ENCODE data around the gene JTB. TPM values are rescaled to one million over a fixed set of nuclear protein-coding genes. Genes with fewer than 3 reads are reported as not detected.
A peak's percentile ranks its signal among the peaks of the same experiment; 100 is the strongest.
"Not testable (repeated sequence)": the region's sequence is repeated elsewhere in the genome, so short reads cannot be mapped to it uniquely, and the experiment has no call there.

Gene JTB
- 125 TPM for total RNA-seq

DNA sequence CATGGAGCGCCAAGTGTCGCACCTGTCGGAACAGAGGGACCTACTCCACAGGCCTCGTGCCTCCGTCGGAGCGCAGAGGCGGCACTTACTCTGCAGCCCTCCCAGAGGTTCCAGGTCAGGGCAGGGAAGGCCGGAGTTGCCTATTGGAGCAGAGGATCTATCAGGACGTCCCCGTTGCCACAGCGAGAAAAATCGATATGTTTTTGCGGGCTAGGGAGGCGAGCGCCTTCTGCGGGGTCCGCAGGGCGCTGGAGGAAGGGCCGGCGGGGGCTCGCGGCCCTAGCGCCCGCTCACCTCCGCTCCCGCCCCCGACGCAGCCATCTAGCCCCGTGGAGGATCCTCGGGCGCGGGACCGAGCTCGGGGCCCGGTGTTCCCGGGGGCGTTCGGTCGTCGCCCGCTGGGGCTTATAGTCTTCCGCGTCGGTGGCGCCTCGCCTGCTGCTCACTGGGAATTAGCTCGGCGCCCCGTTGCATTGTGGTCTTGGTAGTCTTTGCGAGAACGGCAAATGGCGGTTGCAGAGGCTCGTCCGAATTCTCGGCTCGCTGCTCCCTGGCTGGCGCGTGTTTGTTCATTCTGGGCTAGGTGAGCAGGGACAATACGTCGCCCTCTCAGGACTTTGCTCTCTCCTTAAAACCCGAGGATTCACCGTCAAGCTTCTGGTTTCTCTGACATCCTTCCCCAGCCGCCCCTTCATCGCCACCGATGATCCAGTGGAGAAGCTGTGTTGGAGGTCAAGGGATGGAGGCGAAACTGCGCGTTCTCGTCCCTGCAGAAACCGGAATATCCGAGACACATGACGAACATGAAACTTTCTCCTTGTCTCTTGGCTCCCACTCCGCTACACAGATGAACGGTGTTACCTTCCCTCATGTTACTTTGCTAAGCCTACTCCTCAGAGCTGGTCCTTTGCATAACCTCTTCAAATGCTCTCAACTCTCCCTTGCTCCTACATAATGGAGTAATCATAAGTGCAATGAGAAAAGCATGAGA is at the start of gene JTB:
TSS of gene JTB (minus strand) at position 425 of the 991 bp plus-strand sequence. CDS start at position 3, 422 bp downstream.
- DNase-seq: peak; percentile 94

DNA sequence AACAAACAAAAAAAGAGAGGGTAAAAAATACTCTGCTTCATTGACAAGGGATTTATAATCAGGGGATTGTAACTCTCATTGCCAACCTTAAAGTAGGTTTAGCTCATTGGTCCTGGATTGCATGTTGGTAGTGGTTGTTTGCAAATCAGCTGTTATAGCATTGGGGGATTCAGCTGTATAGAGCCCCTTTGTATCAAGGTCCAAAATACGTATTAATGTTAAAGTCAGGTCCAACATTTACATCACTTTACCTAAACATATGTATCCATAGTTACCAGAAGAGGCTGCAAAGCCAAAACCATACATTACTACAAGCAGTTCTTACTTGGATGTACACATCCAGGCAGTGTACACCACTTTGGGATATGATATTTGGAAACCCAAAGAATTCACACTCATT is 42.5 kb upstream of the JTB start:
- no peak for DNase-seq

DNA sequence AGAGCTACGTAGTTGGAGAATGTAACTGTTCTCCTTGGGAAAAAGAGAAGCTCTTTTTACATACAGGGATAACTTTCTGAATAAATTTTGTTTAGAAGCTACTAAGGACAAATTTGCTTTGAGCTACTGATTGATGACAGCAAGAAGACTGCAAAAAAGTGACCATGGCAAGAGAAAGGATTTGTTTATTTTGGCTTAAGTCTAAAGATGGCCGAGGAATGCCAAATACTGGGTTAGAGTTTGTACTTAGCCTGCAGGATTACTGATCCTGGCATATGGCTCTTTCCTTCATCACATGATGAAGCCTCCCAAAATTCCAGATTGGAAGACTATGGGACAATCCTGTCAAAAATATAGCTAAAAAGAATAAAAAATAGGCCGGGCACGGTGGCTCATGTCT is 41.8 kb upstream of the JTB start:
- DNase-seq: no peak

DNA sequence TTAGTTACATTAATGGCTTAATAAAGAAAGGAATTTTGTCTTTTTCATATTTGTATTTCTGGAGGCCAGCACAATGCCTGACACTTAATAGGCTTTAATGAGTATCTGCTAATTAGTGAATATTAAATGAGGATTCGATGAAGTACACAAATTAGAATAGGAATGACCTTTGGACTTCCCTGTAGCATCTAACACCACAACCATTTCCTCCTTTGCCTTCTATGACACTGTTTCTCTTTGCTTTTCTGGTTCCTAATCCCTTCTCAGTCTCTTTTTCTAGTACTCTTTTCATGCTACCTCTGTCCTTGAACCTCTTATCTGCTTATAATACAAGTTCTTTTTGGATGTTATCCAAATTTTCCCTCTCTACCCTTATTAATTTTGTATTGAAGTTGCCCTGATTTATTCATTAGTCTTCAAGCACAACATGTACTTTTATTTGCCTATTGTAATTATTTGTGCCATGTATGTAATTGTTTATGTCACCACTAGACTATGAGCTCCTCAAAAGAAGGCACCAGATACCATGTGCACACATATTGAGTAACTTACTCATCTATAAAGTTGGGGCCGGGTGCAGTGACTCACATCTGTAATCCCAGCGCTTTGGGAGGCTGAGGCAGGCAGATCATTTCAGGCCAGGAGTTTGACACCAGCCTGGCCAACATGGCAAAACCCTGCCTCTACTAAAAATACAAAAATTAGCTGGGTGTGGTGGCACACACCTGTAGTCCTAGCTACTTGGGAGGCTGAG is 36.9 kb upstream of the JTB start:
- DNase-seq: no peak

DNA sequence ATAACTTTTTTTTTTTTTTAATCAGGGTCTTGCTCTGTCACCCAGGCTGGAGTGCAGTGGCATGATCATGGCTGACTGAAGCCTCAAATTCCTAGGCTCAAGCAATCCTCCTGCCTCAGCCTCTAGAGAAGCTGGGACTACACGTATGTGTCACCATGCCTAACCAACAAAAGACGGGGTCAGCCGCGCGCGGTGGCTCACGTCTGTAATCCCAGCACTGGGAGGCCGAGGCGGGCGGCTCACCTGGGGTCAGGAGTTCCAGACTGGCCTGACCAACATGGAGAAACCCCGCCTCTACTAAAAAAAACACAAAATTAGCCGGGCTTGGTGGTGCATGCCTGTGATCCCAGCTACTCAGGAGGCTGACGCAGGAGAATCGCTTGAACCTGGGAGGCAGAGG is 35.1 kb upstream of the JTB start:
- not testable (repeated sequence) for DNase-seq

DNA sequence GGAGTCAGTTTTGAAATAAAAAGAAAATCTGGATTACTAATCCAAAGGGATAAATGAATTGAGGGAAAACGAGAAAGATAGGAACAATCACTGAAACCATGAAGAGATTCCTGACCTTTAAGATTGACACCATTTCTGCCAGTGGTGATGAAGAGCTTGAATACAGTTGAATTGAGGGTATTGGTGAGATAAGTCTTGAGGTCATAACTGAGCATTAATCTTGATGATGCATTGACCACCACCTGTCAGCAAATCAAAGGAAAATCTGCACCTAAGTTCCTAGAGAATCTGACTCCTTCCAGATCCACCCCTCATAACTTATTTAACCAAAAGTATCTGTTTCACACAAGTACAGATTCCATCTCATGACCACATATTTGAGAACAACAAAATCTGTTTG is 34.7 kb upstream of the JTB start:
- DNase-seq: no peak

DNA sequence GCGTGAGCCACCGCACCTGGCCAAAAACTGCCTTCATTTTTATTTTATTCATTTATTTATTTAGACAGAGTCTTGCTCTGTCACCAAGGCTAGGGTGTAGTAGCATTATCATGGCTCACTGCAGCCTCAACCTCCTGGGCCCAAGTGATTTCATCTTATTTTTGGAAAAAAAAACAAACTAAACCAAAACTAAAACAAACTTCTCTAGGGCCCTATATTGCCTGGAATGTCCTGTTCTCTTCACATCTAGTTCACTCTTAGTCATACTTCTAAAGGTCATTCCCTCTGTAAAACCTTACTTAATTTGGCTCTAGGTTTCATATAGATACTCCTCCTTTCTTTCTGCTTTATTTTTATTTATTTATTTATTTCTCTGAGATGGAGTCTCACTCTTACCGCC is 28.7 kb upstream of the JTB start:
- no peak for DNase-seq

DNA sequence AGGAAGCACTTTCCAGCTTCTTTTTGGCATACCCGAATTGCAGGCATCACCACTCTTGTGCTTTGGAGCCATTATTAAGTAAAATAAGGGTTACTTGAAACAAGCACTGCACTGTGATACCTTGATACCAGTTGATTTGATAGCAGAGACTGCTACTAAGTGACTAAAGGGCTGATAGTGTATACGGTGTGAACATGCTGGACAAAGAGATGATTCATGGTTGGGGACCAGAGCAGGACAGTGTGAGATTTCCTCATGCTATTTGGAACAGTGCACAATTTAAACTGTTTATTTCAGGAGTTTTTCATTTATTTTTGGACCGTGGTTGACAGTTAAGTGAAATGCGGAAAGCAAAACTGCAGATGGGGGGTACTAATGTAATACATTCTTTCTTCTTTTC is 22.9 kb upstream of the JTB start:
- no peak for DNase-seq

DNA sequence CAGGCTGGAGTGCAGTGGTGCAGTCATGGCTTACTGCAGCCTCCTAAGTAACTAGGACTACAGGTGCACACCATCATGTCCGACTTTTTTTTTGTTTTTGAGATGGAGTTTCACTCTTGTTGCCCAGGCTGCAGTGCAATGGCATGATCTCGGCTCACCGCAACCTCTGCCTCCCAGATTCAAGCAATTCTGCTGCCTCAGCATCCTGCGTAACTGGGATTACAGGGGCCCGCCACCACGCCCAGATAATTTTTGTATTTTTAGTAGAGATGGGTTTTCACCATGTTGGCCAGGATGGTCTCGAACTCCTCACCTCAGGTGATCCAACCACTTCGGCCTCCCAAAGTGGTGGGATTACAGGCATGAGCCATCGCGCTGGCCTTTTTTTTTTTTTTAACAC is 19.4 kb upstream of the JTB start:
- DNase-seq: not testable (repeated sequence)

DNA sequence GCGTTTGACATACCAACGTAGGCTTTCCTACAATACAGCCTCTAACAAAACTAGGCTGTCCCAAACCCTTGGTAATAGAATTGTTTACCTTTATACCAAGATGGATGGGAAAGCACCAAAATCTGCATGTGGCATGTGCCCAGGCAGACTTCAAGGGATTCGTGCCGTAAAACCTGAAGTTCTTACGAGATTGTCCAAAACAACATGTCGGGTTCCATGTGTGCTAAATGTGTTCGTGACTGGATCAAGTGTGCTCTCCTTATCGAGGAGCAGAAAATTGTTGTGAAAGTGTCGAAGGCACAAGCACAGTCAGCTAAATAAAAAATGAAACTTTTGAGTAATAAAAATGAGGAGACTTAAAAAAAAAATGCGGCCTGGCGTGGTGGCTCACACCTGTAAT is 18.2 kb upstream of the JTB start:
- no peak for DNase-seq

DNA sequence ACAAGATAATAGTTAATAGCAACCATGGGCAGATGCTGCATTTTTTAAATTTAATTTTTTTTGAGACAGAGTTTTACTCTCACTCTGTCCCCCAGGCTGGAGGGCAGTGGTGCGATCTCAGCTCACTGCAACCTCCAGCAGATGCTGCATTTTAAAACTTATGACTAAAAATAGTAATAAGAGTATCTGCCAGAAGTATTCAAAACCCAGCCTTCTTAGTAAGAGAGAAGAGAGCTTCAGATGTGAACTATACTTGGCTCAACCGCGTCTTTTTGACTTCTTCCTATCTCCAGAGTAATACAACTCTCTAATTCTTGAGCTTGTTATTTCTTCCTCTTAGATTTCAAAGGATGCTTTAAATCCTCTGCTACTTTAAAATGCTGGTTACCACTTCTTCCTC is 17.7 kb upstream of the JTB start:
- DNase-seq: no peak

DNA sequence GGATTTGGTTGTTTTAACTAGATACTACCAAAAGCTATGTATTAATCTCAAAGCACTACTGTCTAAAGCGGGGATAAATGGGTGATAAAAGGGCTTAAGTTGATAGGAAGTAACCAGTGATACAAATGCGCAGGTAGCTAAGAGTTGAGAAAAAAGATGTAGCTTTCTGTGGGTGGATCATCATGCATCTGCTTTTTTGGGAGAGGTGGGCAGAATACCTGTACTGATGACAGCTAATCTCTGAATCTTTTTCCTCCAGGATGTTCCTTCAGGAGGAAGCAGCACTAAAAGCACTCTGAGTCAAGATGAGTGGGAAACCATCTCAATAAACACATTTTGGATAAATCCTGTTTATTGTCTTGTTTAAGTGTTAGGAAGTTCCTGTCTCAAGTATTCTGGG is 14.3 kb upstream of the JTB start:
- no peak for DNase-seq

DNA sequence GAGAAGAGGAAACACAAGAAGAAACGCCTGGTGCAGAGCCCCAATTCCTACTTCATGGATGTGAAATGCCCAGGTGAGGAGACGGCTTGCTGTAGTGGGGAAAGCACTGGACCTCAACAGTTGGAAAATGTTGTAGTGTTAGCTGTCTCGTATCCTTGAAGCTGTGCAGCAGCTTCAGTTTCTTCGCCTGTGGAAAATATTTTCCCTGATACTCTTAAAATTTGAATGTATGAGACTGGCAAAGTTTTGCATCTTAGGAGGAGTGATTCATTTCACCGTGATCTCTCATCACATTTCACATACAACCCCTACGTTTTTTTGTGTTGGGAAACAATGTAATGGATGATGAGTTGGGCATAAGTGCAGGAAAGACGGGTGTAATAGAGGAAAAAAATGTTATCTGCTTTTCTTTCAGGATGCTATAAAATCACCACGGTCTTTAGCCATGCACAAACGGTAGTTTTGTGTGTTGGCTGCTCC is 13.7 kb upstream of the JTB start:
- no peak for DNase-seq

DNA sequence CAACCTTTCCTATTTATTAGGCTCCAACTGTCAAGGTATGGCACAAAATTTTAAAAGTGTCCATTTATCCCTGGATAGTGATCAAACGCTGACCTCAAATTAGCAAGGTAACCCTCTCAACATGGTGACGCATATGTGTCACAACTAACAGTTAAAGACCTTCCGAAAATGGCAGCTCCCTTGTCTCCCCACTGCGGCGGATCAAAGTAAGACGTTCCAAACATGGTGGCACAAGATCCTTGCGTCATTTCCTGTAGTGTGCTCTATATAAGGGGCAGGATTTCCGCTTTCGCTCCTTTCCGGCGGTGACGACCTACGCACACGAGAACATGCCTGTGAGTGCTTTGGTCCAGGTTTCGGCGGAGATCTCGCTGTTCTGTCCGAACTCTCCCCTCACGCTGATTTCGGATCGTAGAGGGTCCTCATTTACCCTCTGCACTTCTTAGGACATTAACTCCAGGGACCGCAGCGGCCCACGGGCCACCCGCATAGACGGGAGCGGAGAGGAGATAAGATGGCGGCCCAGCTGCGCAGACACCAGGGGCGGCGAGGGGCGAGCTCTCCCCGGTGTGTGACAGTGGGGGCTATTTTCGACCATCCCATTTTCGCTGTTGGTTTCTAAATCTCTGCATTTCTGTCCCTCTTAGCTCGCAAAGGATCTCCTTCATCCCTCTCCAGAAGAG is 13.1 kb upstream of the JTB start, which contains the start of gene RPS27:
TSS of gene RPS27 (plus strand) at position 295 of the 683 bp plus-strand sequence. CDS start at position 330, 35 bp downstream.
- DNase-seq: peak; percentile 99

DNA sequence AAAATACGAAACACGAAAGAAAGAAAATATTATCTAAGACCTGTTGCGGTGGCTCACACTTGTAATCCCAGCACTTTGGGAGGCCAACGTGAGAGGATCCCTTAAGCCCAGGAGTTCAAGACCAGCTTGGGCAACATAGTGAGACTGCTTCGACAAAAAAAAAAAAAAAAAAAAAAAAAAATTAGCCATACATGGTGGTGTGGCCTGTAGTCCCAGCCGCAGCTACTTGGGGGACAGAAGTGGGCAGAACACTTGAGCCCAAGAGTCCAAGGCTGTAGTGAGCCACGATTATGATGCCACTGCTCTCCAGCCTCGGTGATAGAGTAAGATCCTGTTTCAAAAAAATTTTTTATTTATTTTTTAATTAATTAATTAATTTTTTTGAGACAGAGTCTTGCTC is 10.1 kb upstream of the JTB start:
- no peak for DNase-seq

DNA sequence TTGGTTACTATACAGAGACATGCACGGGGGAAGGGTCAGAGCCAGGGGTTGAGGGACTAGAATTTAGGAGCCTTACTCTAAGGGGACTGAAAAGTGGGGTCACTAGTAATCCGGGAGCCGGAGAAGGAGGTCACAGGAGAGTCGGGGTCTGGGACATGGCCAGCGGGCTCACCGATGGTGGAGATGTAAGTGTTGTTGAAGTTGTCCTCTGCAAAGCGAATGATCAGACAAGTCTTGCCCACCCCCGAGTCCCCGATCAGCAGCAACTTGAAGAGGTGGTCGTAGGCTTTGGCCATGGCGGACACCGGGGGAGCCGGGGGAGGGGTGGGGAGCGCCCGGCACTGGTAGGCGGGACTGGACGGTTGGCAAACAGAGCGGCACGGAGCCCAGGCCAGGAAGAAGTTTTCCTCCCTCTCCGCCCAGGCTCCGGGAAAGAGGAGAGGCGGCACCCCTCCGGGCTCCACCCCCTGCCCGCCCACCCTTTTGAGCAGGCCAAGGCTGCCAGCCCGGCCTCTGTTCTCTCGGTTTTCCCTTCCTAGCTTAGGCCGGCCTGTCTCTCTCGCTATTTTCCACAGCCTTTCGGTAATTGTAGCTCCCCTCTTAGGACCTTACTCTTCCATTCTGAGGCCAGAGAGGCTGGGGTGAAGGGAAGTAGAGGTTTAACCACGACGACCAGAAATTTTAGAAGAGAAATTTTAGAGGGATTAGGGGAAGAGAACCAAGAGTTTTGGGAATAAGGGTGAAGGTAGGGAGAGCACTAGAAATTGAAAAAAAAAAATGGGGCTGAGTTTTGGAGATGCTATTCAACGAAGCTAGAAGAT is 8.7 kb upstream of the JTB start, which contains the start of gene RAB13:
TSS of gene RAB13 (minus strand) at position 399 of the 821 bp plus-strand sequence. CDS start at position 296, 103 bp downstream.
- peak; percentile 93 for DNase-seq

DNA sequence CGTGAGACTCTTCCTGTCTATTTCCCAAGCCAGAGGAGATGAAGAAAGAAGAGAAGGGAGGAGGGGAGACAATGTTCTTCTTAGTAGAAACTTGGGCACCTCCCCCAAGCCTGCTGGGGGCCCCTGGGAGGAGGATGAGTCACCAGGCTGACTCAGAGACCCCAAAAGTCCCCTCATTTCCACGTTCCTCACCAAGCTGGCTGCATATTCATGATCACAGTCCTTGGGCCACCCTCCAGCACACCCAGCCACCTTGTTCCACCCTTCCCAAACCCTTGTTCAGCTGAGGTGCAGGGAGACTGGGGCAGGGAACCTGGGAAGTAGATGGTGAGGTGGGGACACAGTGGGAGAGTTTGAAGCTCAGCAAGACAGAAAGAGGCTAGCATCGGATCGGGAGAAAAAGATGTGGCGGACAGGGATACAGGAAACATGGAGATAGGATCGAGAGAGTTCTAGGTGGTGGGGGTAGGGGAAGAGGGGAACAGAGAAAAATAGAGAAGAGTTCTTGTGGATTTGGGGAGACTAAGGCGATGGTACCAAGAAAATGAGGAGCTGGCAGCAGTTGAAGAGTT is 8.0 kb upstream of the JTB start:
- peak; percentile 36 for DNase-seq

DNA sequence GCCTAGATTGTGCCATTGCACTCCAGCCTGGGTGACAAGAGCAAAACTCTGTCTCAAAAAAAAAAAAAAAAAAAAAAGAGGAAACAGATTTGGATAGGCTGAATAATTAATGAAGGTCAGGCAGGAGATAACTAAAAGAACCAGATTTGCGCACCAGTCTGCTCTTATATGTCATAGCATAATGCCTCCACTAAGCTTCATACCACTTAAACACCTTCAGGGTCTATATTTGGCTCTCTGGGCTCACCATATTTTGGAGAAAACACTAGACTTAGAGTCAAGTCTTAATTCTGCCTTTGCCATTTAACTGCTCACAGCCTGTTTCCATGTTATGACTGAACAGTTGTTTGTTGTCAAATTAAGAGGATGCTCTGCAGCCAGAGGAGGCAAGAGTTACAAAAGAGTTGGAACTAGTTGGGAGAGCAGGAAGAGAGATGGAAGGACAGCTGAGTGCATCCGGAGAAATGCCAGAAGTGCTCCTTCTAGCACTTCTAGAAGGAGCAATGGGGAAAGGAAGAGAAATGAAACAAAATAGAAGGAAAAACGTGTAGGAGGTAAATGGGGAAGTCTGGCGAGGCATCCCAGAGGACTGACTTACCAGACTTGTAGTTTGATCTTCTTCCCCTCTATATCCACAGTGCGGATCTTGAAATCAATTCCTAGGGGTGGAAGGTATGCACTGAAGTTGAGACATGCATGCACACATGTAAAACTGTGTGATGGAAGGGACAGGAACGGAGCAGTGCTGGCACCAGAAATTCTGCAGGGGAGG is 6.8 kb upstream of the JTB start:
- DNase-seq: no peak

DNA sequence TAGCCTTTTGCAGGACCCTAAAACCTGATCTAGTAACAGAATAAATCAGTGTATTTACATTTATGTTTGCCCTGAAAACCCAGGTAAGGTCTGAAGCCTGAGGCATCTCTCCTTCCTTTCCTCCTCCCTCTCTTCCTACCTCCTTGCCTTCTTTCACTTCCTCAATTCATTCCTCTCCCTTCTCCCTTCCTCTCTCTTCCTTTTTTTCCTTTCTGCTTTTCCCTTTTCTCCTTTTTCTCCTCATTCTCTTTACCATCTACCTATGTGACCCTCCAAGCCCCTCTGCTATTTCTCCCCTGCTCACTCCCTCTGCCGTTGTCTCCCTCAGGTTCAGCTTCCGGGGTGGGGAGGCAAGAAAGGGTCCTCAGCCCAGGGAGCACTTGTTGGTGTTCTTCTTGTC is 4.3 kb upstream of the JTB start:
- DNase-seq: not testable (repeated sequence)

DNA sequence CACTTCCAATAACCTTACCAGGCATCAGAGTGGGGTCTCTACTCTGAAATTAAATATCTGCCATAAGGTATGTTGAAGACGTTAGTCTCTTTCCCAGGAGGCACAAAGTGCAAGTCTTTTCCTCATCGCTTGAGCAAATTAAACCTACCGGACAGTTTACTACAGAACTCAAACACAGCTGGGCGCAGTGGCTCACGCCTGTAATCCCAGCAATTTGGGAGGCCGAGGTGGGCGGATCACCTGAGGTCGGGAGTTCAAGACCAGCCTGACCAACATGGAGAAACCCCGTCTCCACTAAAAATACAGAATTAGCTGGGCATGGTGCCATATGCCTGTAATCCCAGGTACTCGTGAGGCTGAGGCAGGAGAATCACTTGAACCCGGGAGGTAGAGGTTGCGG is 1.6 kb upstream of the JTB start:
- DNase-seq: not testable (repeated sequence)

All from tongue (tissue), 2 donors.